ENCODE results near the gene ZNF708. TPM values are rescaled to one million over a fixed set of nuclear protein-coding genes. Genes with fewer than 3 reads are reported as not detected.

Gene ZNF708
- total and polyA plus RNA-seq, 2 of the 13 experiments (the other 11 are each of a cell fraction or from before 2014, with no cell fraction given) = 1.8 to 5.2 TPM

- TF ChIP-seq ARID4A (CRISPR knock-in tag; IDR thresholded peaks at IDR 0.05; ENCODE audit: borderline replicate concordance) = peak; percentile 53; the same call in 1 of the 2 replicates
- peak; percentile 78 for TF ChIP-seq SAP130 (CRISPR knock-in tag; IDR thresholded peaks at IDR 0.05; ENCODE audit: low read depth)
- TF ChIP-seq POLR2G (IDR thresholded peaks at IDR 0.05; ENCODE audit: low read depth, low read length) = peak; percentile 57; the same call in 1 of the 2 replicates
- TF ChIP-seq ZNF709 (CRISPR knock-in tag; IDR thresholded peaks at IDR 0.05) = no peak
- TF ChIP-seq POGK (CRISPR knock-in tag; conservative IDR thresholded peaks at IDR 0.05) = no peak
- TF ChIP-seq ZKSCAN8 (CRISPR knock-in tag; IDR thresholded peaks at IDR 0.05; ENCODE audit: borderline replicate concordance) = no peak
- TF ChIP-seq PBX2 (CRISPR knock-in tag; IDR thresholded peaks at IDR 0.05) = peak; percentile 46; the same call in 1 of the 2 replicates
- TF ChIP-seq MAX (IDR thresholded peaks at IDR 0.05) = peak; percentile 34; the same call in 1 of the 2 replicates
- 0 out of 2 replicates have a peak, but pooled peaks have one; percentile 21 for TF ChIP-seq GABPB1 (CRISPR knock-in tag; IDR thresholded peaks at IDR 0.05)
- no peak for TF ChIP-seq ELF4 (CRISPR knock-in tag; IDR thresholded peaks at IDR 0.05; ENCODE audit: borderline replicate concordance)
- no peak for TF ChIP-seq MTF2 (CRISPR knock-in tag; IDR thresholded peaks at IDR 0.05; ENCODE audit: borderline replicate concordance)
- peak; percentile 66 for TF ChIP-seq SP2 (CRISPR knock-in tag; IDR thresholded peaks at IDR 0.05)
- TF ChIP-seq POLR2AphosphoS5 (IDR thresholded peaks at IDR 0.05; ENCODE audit: low read depth, low read length) = peak; percentile 46; the same call in 1 of the 2 replicates
- no peak for TF ChIP-seq HMG20A (CRISPR knock-in tag; IDR thresholded peaks at IDR 0.05; ENCODE audit: borderline replicate concordance)
- TF ChIP-seq FOXJ3 (CRISPR knock-in tag; IDR thresholded peaks at IDR 0.05; ENCODE audit: borderline replicate concordance) = no peak
- 0 out of 2 replicates have a peak, but pooled peaks have one; percentile 45 for TF ChIP-seq ZNF224 (CRISPR knock-in tag; IDR thresholded peaks at IDR 0.05)
- no peak for TF ChIP-seq MNT (IDR thresholded peaks at IDR 0.05)
- TF ChIP-seq GTF2F1 (IDR thresholded peaks at IDR 0.05; ENCODE audit: low read length) = no peak
- TF ChIP-seq KMT2A (CRISPR knock-in tag; IDR thresholded peaks at IDR 0.05) = 0 out of 2 replicates have a peak, but pooled peaks have one; percentile 17
- TF ChIP-seq ZNF75D (CRISPR knock-in tag; IDR thresholded peaks at IDR 0.05; ENCODE audit: borderline replicate concordance) = no peak
These were observed 29.7 kb upstream of the ZNF708 start, which contains the start of gene ZNF738 (continued) for GRCh38 chr19:21358768-21359451.
